ENCODE data around the gene LRRC4B. TPM values are rescaled to one million over a fixed set of nuclear protein-coding genes. Genes with fewer than 3 reads are reported as not detected.

The LRRC4B gene
- total RNA-seq, 4 donors from 2014 or later: 0.18 to 1.5 (median 0.44) TPM

DNA sequence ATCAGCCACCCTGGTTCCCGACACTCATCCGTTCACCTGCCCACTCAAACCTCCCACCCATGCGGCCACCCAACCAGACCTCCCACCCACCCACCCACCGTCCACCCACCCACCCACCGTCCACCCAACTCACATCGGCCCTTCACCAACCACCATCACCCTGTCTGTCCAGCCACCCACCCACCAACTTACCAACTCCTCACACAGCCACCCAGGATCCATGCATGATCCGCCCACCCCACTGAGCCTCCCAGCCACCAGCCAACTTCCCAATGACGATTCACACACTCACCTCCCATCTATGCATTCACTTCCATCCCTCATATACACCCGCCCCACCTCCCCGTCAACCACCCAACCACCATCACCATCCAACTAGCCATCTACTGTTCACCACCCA is 61.5 kb downstream of the LRRC4B start:
- no peak overlapping the region for H3K4me3 ChIP-seq
- H3K36me3 ChIP-seq: peaks cover 0 to 16% (median 0%) of the 10 kb centered on the region in 3 donors
- peaks cover 7 to 20% (median 8%) of the 10 kb centered on the region in 3 donors for H3K4me1 ChIP-seq
- intact Hi-C loops (cut with DNase I): no loop called here
- H3K27me3 ChIP-seq: no peaks in the 10 kb centered on the region
- no peak for TF ChIP-seq POLR2A (IDR thresholded peaks at IDR 0.05)
- TF ChIP-seq, protein P1, sequence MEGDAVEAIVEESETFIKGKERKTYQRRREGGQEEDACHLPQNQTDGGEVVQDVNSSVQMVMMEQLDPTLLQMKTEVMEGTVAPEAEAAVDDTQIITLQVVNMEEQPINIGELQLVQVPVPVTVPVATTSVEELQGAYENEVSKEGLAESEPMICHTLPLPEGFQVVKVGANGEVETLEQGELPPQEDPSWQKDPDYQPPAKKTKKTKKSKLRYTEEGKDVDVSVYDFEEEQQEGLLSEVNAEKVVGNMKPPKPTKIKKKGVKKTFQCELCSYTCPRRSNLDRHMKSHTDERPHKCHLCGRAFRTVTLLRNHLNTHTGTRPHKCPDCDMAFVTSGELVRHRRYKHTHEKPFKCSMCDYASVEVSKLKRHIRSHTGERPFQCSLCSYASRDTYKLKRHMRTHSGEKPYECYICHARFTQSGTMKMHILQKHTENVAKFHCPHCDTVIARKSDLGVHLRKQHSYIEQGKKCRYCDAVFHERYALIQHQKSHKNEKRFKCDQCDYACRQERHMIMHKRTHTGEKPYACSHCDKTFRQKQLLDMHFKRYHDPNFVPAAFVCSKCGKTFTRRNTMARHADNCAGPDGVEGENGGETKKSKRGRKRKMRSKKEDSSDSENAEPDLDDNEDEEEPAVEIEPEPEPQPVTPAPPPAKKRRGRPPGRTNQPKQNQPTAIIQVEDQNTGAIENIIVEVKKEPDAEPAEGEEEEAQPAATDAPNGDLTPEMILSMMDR (IDR thresholded peaks at IDR 0.05): no peak
- H3K27ac ChIP-seq: no peak overlapping the region
- WGBS, 2 donors: 91% methylated on average over 6 to 10 of the region's 10 CpGs
- H3K9me3 ChIP-seq: no peaks in the 10 kb centered on the region
- no peak for DNase-seq

DNA sequence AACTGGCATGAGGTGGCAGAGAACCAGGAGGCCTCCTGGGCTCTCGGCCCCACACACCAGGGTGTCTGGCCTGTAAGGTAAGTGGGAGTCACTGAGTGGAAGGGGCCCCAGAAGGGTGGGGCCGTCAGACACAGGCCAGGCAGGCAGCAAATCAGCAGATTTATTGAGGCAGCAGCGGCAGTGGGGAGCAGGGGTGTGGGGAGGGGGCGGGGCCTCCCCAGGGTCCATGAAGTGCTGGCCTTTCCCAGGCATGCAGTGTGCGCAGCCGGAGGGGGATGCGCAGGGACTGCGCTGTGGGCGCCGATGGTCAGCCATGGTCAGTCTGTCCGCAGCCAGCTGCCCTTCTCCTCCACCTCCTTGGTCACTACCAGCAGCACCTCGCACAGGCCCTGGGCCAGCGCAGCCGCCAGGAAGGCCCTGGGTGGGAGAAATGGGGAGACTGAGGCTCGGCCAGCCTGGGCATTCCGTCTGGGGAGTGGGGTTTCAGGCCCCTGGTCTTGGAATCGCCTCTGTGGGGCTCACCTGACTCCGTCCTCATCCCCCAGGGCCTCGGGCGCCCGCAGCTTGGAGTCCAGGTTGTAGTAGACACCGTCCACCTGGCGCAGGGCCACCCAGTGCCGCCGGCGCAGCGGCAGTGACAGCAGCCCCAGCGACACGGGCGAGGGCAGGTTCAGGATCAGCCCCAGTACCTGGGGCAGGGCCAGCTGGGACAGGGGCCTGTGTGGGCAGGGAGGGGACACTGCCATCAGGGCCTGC is 62.2 kb downstream of the LRRC4B start:
- intact Hi-C loops (cut with DNase I): no loop called here
- no peak overlapping the region for H3K27ac ChIP-seq
- TF ChIP-seq POLR2A (IDR thresholded peaks at IDR 0.05): no peak
- peaks cover 7 to 17% (median 8%) of the 10 kb centered on the region in 3 donors for H3K4me1 ChIP-seq
- no peak for DNase-seq
- WGBS, 2 donors: 82 to 100% methylated on average over 2 to 10 of the region's 30 CpGs
- H3K9me3 ChIP-seq: no peaks in the 10 kb centered on the region
- H3K27me3 ChIP-seq: no peaks in the 10 kb centered on the region
- peaks cover 0 to 16% (median 0%) of the 10 kb centered on the region in 3 donors for H3K36me3 ChIP-seq
- no peak overlapping the region for H3K4me3 ChIP-seq

DNA sequence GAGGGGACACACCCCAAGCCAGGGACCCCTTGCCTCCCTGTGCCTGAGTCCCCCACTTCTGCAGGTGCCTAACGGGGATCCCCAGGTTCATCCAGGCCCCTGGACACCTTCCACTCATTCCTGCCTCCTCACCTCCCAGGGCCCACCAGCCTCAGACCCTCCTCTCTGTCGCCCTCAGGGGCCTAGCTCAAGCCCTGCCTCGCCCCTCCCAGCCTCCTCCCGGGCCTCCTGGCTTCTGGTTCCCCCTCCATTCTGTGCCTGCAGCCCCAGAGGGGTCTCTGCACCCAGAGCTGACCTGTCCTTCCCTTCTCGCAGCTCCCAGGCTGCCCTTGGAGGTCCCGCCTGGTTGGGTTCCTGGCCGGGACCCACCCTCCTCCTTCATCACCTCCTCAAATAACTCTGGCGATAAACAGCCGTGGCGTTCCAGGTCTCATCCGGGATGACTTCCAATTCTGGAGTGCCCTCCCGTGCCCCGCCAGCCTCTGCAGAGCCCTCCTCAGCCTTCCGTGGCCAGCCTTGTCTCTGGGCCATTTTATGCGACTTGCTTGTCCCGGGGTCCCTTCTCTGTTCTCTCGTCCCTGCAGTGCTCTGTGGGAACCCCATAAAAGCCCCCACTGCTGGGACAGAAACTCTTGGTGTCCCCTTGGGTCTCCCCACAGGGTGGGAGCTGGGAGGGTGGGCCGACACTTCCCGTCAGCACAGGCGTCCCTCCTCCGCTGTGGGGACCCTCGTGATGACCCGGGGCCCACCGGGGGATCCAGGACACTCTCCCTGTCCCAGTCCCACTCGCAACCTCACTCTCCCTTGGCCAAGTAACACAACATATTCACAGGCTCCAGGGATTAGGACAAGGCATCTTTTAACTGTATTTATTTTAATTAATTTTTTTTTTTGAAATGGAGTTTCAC is 66.4 kb downstream of the LRRC4B start:
- WGBS, 2 donors: 51 to 59% methylated on average over 9 to 21 of the region's 25 CpGs
- DNase-seq: no peak
- H3K9me3 ChIP-seq: no peaks in the 10 kb centered on the region
- H3K27me3 ChIP-seq: no peaks in the 10 kb centered on the region
- H3K4me3 ChIP-seq: no peak overlapping the region
- intact Hi-C loops (cut with DNase I): no loop called here
- H3K36me3 ChIP-seq: peaks cover 0 to 11% (median 0%) of the 10 kb centered on the region in 3 donors
- no peak overlapping the region for H3K27ac ChIP-seq
- no peaks in the 10 kb centered on the region for H3K4me1 ChIP-seq
- TF ChIP-seq, protein P1 (IDR thresholded peaks at IDR 0.05): no peak
- TF ChIP-seq POLR2A (IDR thresholded peaks at IDR 0.05): no peak

DNA sequence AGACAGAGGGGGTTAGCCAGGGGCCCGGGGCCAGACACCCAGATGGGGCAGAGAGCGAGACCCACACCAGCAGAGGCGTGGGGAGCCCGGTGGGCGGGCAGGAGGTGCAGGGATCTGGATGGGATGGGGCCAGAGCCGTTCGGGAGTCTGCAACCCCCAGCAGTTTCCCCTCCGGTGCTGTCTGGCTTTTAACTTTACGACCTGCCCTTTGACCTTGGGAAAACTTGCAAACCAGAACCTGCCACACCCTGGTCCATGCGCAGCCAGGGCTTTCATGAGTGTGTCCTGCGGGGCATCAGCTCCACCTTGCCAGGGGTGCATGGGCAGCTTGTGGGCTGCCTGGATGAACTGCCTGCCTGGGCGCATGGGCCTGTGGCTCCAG is 67.1 kb downstream of the LRRC4B start:
- H3K27ac ChIP-seq: no peak overlapping the region

DNA sequence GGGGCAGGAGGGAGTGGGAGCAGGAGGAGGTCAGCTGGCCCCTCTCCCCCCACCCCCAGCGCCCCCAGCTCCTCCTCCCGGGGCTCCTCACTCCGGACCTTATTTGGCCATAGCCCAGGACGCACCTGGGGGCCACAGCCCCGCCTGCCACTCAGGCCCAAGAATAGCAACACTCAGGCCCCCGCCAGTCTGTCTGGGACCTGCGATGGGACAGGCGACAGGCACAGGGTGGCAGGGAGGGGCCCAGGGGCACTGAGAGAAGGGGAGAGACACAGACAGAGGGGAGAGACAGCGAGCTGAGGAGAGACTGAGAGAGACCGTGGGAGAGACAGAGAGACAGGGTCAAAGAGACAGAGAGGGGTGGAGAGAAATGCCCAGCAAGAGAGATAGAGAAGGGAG is 67.5 kb downstream of the LRRC4B start:
- WGBS, 2 donors: 79 to 88% methylated on average over 1 to 5 of the region's 10 CpGs
- H3K4me3 ChIP-seq: no peak overlapping the region

More for the DNA sequence above, 67.1 kb downstream of the LRRC4B start:
- no peak for DNase-seq
- Histone ChIP-seq H3K27me3 (no peaks in the 10 kb centered on the region), H3K4me1 (no peaks in the 10 kb centered on the region), H3K9me3 (no peaks in the 10 kb centered on the region), H3K36me3 (peaks cover 0 to 8% (median 0%) of the 10 kb centered on the region in 3 donors), H3K4me3 (no peak overlapping the region)
- WGBS, 2 donors: 70 to 74% methylated on average over 10 to 11 of the region's 12 CpGs
- intact Hi-C loops (cut with DNase I): no loop called here
- TF ChIP-seq POLR2A (IDR thresholded peaks at IDR 0.05): no peak
- TF ChIP-seq, protein P1 (IDR thresholded peaks at IDR 0.05): no peak

More for the DNA sequence above, 67.5 kb downstream of the LRRC4B start:
- intact Hi-C loops (cut with DNase I): no loop called here
- Histone ChIP-seq H3K27ac (no peak overlapping the region), H3K4me1 (no peaks in the 10 kb centered on the region), H3K36me3 (peaks cover 0 to 3% (median 0%) of the 10 kb centered on the region in 3 donors), H3K27me3 (no peaks in the 10 kb centered on the region), H3K9me3 (no peaks in the 10 kb centered on the region)
- no peak for DNase-seq
- no peak for TF ChIP-seq POLR2A (IDR thresholded peaks at IDR 0.05)
- TF ChIP-seq, protein P1 (IDR thresholded peaks at IDR 0.05): no peak
